ENCODE data around the gene AP2A2.

DNA sequence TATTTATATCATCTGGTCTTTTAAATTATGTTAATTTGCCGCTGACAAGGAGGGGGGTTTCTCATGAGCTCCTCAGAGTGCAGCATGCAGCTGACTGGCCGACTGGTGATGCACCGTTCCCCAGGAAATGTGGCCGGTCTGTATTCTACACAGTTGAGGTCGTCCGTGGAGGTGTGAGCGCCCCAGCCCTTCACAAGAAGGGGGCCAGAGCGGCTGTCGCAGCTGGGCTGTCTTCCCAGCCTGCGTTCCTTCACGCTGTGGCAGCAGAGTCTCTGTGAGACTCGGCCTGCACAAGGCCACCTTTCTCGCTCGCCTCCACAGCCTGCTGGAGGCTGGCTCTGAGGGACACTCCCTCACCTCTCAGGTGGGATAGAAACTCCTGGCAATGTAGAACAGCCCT, 43.2 kb downstream of the AP2A2 start:
- TF ChIP-seq CTCF (conservative IDR thresholded peaks at IDR 0.05; ENCODE audit: low read depth, low read length) (no peak), EZH2 (IDR thresholded peaks at IDR 0.05; ENCODE audit: borderline replicate concordance, low read depth, low read length, poor library complexity, severe bottlenecking) (no peak)
